Kidney epithelial cell (primary cell): ENCODE measurements around the gene SCN1A. TPM values are rescaled to one million over a fixed set of nuclear protein-coding genes. Genes with fewer than 3 reads are reported as not detected.

Source experiments
- DNase-seq: peaks from one replicate; pipeline ENCODE4 v3.0.0-alpha.2; 2010; ENCODE audit warnings: low read depth
- H3K27me3 ChIP-seq: 2 replicates; pipeline ENCODE4 v1.6.0; 2011; ENCODE audit warnings: low read length; ENCODE audit not compliant: control insufficient read depth, insufficient read depth
- H3K36me3 ChIP-seq: 2 replicates; pipeline ENCODE4 v1.5.1; 2011; ENCODE audit warnings: low read length; ENCODE audit not compliant: control insufficient read depth, insufficient read depth
- H3K4me3 ChIP-seq: 2 replicates; pipeline ENCODE4 v1.5.1; 2011; ENCODE audit warnings: low read depth, mild to moderate bottlenecking, control low read depth, low read length
- CTCF ChIP-seq: IDR thresholded peaks from 2 replicates; pipeline ENCODE4 v1.5.1; 2011; ENCODE audit warnings: mild to moderate bottlenecking, moderate library complexity, low read length, control low read depth, inconsistent platforms; ENCODE audit not compliant: insufficient read depth, poor library complexity, severe bottlenecking
- total RNA-seq: library from RNA; depleted of rRNA; stranded (reverse); fragments of >200 nt; gene quantifications from 2 replicates; pipeline ENCODE4 v1.2.3, GENCODE V29; 2015

The SCN1A gene
- total RNA-seq, 1 donor from 2014 or later = not detected

DNA sequence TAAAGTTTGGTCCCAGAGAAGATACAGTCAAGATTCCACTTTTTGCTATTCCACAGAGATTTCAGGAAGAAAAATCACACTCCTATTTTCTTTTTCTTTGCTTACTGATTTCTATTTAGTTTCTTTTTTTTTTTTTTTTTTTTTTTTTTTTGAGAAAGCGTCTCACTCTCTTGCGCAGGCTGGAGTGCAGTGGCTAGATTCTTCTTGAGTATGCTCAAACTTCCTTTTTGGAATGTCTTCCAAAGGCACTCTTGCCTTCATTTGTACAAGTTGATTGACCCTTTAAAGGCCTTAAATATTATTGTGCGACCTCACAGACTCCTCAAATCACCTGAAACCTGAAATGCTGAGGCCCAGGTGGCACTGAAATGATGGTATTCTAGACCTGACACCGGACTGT lies 9.6 kb downstream of the SCN1A start:
- Histone ChIP-seq H3K27me3 (no peaks in the 10 kb centered on the region), H3K36me3 (no peaks in the 10 kb centered on the region), H3K4me3 (no peak overlapping the region)
- DNase-seq = no peak
- no peak for TF ChIP-seq CTCF

GRCh38 chr2:166117491-166117890 lies 10.3 kb downstream of the SCN1A start:
- Histone ChIP-seq H3K4me3 (no peak overlapping the region), H3K36me3 (no peaks in the 10 kb centered on the region), H3K27me3 (no peaks in the 10 kb centered on the region)
- TF ChIP-seq CTCF = no peak
- DNase-seq = no peak

- H3K27me3 ChIP-seq = no peaks in the 10 kb centered on the region
- H3K36me3 ChIP-seq = no peaks in the 10 kb centered on the region
- no peak overlapping the region for H3K4me3 ChIP-seq
- no peak for TF ChIP-seq CTCF
- no peak for DNase-seq
These were observed 12.2 kb downstream of the SCN1A start for GRCh38 chr2:166115589-166115988.

DNA sequence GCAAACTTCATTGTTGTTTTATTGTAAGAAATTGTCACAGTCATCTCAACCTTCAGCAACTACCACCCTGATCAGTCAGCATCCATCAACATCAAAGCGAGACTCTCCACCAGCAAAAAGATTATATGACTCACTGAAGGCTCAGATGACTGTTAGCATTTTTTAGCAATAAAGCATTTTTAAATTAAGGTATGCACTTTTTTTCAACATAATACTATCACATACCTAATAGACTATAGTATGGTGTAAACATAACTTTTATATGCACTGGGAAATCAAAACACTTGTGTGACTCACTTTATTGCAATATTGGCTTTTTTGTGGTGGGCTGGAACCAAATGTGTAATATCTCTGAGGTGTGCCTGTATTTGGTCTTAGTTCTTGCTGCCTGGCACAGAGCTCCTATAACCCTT lies 15.6 kb downstream of the SCN1A start:
- H3K36me3 ChIP-seq = no peaks in the 10 kb centered on the region
- no peak overlapping the region for H3K4me3 ChIP-seq
- TF ChIP-seq CTCF = no peak
- no peak for DNase-seq
- no peaks in the 10 kb centered on the region for H3K27me3 ChIP-seq

GRCh38 chr2:166106431-166107015 lies 21.3 kb downstream of the SCN1A start:
- TF ChIP-seq CTCF = peak; percentile 59
- no peaks in the 10 kb centered on the region for H3K36me3 ChIP-seq
- H3K27me3 ChIP-seq = no peaks in the 10 kb centered on the region
- no peak overlapping the region for H3K4me3 ChIP-seq
- no peak for DNase-seq

- no peak overlapping the region for H3K4me3 ChIP-seq
- no peak for DNase-seq
- TF ChIP-seq CTCF = no peak
- H3K27me3 ChIP-seq = no peaks in the 10 kb centered on the region
- no peaks in the 10 kb centered on the region for H3K36me3 ChIP-seq
These were observed 23.0 kb downstream of the SCN1A start for GRCh38 chr2:166104773-166105172.
